ENCODE results near the gene GNAS-AS1. TPM values are rescaled to one million over a fixed set of nuclear protein-coding genes. Genes with fewer than 3 reads are reported as not detected.

The GNAS-AS1 gene
- total and polyA plus RNA-seq, 2 donors (not counting 1 experiment from before 2014, with no cell fraction given): 0.28 to 0.33 TPM

GRCh38 chr20:58882704-58883089 is 32.0 kb upstream of the GNAS-AS1 start:
- Histone ChIP-seq H4K20me1 (ENCODE audit: control insufficient read depth, extremely low read depth, insufficient read depth, low read length) (no peaks in the 10 kb centered on the region), H2AFZ (ENCODE audit: low read length) (no peak overlapping the region), H3K27ac (ENCODE audit: insufficient read depth, low read length) (no peak overlapping the region), H3K9me3 (ENCODE audit: control insufficient read depth, insufficient read depth, low read depth, low read length) (no peaks in the 10 kb centered on the region), H3K4me1 (ENCODE audit: control insufficient read depth, extremely low read depth, insufficient read depth, low read length) (no peaks in the 10 kb centered on the region), H3K4me3 (replicated peaks in 1 of 4; ENCODE audit: control extremely low read depth in 1 of 4, insufficient read depth in 1 of 4, low read depth in 3 of 4, low read length in 4 of 4) (no peak overlapping the region), H3K79me2 (ENCODE audit: control insufficient read depth, insufficient read depth, low read length) (no peaks in the 10 kb centered on the region), H3K4me2 (ENCODE audit: extremely low read depth, insufficient read depth, low read length) (no peak overlapping the region), H3K9ac (ENCODE audit: insufficient read depth, low read length) (no peak overlapping the region), H3K27me3 (ENCODE audit: control insufficient read depth, insufficient read depth, low read length) (peaks cover 2% of the 10 kb centered on the region), H3K36me3 (ENCODE audit: control insufficient read depth, insufficient read depth, low read length) (no peaks in the 10 kb centered on the region)
- TF ChIP-seq CTCF (conservative IDR thresholded peaks at IDR 0.05 in 1 of 2, IDR thresholded peaks at IDR 0.05 in 1 of 2; ENCODE audit: low read depth in 1 of 2, low read length in 2 of 2): no peak
- no peak for TF ChIP-seq EZH2 (IDR thresholded peaks at IDR 0.05; ENCODE audit: low read length, missing control alignments)
- DNase-seq (ENCODE audit: low read depth in 2 of 2): no peak

DNA sequence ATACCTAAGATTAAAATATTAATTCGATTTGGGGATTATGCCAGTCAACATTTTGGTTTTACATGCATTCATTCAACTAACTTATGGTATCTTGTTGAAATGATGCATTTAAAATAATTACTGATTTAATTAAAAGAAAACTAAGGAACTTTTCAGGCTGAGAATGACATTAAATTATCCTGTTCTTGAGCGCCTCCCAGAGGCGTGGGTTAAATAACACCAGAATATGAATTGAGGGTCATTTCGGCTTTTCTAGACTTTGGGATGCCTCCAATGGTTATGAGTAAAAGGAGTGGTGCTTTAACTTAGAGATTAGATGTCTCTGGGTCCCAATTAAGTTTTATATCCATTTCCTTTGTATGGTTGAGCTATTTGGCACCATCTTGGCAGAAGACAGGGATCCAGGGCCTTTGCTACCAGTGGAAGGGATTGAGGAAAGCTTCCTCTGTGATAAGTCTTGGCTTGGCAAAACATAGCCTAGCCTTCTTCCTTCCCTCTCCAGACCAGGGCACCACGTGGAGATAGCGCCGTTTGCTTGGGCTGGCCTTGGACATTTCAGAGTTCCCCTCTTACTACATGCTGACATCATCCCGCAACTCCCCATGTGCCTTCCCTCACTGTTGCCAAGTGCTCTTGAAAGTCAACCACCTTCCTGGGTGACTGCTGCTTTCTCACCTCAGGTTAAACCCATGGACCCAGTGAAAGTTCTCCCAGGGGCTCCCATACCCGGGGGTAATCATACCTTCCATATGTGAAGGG is 30.5 kb upstream of the GNAS-AS1 start:
- no peaks in the 10 kb centered on the region for H4K20me1 ChIP-seq (ENCODE audit: control insufficient read depth, extremely low read depth, insufficient read depth, low read length)
- no peaks in the 10 kb centered on the region for H3K4me1 ChIP-seq (ENCODE audit: control insufficient read depth, extremely low read depth, insufficient read depth, low read length)
- no peak overlapping the region for H3K27ac ChIP-seq (ENCODE audit: insufficient read depth, low read length)
- no peak overlapping the region for H3K4me2 ChIP-seq (ENCODE audit: extremely low read depth, insufficient read depth, low read length)
- peaks cover 2% of the 10 kb centered on the region for H3K27me3 ChIP-seq (ENCODE audit: control insufficient read depth, insufficient read depth, low read length)
- no peak overlapping the region for H2AFZ ChIP-seq (ENCODE audit: low read length)
- no peaks in the 10 kb centered on the region for H3K36me3 ChIP-seq (ENCODE audit: control insufficient read depth, insufficient read depth, low read length)
- no peak overlapping the region for H3K4me3 ChIP-seq (replicated peaks in 1 of 4; ENCODE audit: control extremely low read depth in 1 of 4, insufficient read depth in 1 of 4, low read depth in 3 of 4, low read length in 4 of 4)
- TF ChIP-seq CTCF (conservative IDR thresholded peaks at IDR 0.05 in 1 of 2, IDR thresholded peaks at IDR 0.05 in 1 of 2; ENCODE audit: low read depth in 1 of 2, low read length in 2 of 2) (peak in 1 of 2 donors; percentile 30), EZH2 (IDR thresholded peaks at IDR 0.05; ENCODE audit: low read length, missing control alignments) (no peak)
- no peaks in the 10 kb centered on the region for H3K9me3 ChIP-seq (ENCODE audit: control insufficient read depth, insufficient read depth, low read depth, low read length)
- H3K79me2 ChIP-seq (ENCODE audit: control insufficient read depth, insufficient read depth, low read length): no peaks in the 10 kb centered on the region
- H3K9ac ChIP-seq (ENCODE audit: insufficient read depth, low read length): no peak overlapping the region
- no peak for DNase-seq (ENCODE audit: low read depth in 2 of 2)

DNA sequence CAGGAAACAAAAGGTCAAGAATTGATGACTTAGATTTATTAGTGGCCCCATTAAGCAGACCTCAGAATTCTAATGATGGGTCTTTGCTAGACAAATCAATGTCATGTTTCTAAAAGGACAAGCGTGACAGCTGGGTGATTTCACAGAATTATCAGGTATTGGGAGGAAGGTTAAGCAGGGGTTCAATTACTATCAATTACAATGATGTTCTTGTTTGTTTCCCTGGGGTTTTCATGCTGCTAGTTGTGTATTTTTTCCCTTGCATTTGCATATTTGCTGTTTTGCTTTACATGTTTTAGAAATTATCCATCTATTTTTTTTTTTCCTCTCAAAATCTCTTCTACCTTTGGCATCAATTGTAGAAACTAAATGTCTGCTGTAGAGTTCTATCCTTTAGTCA is 29.7 kb upstream of the GNAS-AS1 start:
- no peaks in the 10 kb centered on the region for H3K36me3 ChIP-seq (ENCODE audit: control insufficient read depth, insufficient read depth, low read length)
- H3K9me3 ChIP-seq (ENCODE audit: control insufficient read depth, insufficient read depth, low read depth, low read length): no peaks in the 10 kb centered on the region
- H3K4me3 ChIP-seq (replicated peaks in 1 of 4; ENCODE audit: control extremely low read depth in 1 of 4, insufficient read depth in 1 of 4, low read depth in 3 of 4, low read length in 4 of 4): no peak overlapping the region
- no peaks in the 10 kb centered on the region for H3K4me1 ChIP-seq (ENCODE audit: control insufficient read depth, extremely low read depth, insufficient read depth, low read length)
- no peaks in the 10 kb centered on the region for H4K20me1 ChIP-seq (ENCODE audit: control insufficient read depth, extremely low read depth, insufficient read depth, low read length)
- H3K9ac ChIP-seq (ENCODE audit: insufficient read depth, low read length): no peak overlapping the region
- H3K27me3 ChIP-seq (ENCODE audit: control insufficient read depth, insufficient read depth, low read length): peaks cover 2% of the 10 kb centered on the region
- H3K79me2 ChIP-seq (ENCODE audit: control insufficient read depth, insufficient read depth, low read length): no peaks in the 10 kb centered on the region
- no peak overlapping the region for H3K4me2 ChIP-seq (ENCODE audit: extremely low read depth, insufficient read depth, low read length)
- H3K27ac ChIP-seq (ENCODE audit: insufficient read depth, low read length): no peak overlapping the region
- no peak overlapping the region for H2AFZ ChIP-seq (ENCODE audit: low read length)
- TF ChIP-seq EZH2 (IDR thresholded peaks at IDR 0.05; ENCODE audit: low read length, missing control alignments) (no peak), CTCF (conservative IDR thresholded peaks at IDR 0.05 in 1 of 2, IDR thresholded peaks at IDR 0.05 in 1 of 2; ENCODE audit: low read depth in 1 of 2, low read length in 2 of 2) (no peak)
- no peak for DNase-seq (ENCODE audit: low read depth in 2 of 2)
